Urothelium cell line (cell line): ENCODE data around the gene GIMAP7.
"Not testable (repeated sequence)": the region's sequence is repeated elsewhere in the genome, so short reads cannot be mapped to it uniquely, and the experiment has no call there.

Experiments
- DNase-seq: peaks from one replicate; pipeline ENCODE4 v3.0.0; 2011; ENCODE audit warnings: low spot score, mixed read lengths
- FAIRE-seq: peaks from 2 replicates; lab custom pipeline; 2011; peaks lifted over from hg19 to GRCh38; lab: Jason Lieb, UNC

GIMAP7 gene

DNA sequence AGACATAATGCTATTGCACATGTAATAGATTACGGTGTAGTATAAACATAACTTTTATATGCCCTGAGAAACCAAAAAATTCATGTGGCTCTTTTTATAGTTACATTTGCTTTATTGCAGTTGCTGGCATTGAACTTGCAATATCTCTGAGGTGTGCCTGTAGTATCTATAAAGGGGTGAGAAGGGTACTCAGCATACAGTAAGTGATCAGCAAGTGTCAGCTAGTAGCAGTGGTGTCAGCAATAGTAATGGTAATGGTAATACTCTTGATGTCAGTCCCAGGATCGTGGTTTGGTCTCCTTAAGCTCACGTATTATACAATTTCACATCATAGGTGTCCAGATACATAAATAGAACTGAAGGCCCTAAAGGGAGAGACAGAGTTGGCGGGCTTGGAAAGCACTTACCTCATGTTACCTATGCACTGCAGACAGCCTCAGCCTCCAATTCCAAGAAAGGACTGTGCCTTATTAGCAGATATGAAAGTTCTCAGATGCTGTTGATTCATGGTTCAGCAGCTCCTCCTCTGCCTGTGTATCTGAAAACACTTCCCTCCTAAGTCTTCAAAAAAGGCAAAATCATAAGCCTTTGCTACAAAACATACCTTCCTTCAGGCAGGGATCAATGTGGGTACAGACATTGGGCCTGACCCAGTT, 6.6 kb upstream of the GIMAP7 start:
- FAIRE-seq (no peak), DNase-seq (no peak)

DNA sequence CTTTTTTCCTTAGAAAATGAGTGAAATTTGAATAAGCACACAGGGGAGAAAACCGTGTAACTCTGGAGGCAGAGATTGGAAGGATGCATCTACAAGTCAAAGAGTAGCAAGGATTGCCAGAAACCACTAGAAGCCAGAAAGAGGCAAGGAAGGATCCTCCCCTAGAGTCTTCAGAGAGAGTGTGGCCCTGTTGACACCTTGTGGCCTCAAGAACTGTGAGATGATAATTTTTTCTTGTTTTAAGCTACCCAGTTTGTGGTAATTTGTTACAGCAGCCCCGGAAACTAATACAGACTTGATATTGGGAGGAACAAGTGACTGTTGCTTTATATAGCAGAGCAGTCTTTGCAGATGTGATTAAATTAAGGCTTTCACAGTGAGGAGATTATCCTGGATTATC, 3.6 kb upstream of the GIMAP7 start:
- DNase-seq (no peak), FAIRE-seq (no peak)

DNA sequence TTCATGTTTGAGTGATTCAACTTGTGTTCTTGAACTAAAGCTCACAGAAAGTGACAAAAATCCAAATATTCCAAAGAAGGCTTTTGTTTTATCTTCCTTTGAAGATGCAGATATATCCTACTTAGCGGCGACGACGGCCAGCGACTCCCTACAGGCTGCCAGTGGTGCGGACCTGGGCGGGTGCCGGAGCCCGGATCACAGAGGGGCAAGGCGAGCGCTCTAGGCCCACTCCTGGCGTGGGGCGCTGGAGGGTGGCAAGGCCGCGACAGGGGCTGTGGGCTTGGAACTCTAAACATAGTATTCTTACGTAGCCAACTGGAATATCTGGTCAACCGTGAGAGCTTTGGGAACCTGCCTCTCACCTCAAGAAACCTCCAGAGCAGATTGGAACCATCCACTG, 914 bp upstream of the GIMAP7 start:
- FAIRE-seq (no peak), DNase-seq (no peak)

DNA sequence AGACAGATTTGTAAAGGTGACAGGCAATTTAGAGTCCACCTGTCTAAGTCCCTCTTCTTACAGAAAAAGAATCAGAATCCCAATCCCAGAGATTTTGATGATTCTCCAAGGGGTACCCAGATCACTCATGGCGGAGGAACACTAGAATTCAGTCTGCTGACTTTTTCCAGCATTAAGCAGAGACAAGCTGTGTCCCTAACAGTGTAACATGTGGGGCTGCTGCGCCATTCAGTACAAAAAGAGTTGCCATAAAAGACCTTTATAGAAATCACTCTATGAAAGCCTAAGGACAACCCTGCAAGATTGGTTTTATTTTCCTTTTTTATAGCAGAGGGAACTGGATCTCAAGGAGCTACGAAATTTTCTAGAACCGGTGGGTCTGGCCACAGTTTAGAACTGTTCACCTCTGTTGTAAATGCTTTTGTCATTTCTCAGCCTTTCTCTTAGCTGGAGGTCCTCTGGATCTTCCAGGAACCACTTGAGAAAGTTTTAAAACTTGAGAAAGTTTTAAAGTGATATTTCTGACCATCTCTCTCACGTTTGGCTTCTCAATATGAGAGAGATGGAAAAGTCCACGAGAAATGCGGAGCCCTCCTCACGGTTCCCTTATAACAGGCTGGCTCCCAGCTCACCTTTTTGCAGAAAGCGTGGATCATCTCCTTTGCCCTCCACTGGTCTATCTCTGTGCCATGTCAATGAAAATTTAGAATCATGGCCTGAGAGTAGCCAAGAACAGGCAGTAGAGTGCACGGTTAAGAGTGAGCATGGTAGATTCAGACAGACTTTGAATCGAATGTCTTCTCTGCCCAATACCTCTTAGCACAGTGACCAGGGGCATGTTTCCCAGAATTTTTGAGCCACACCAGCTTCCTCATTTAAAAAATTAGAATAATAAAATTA, 826 bp downstream of the GIMAP7 start:
- no peak for FAIRE-seq
- no peak for DNase-seq

DNA sequence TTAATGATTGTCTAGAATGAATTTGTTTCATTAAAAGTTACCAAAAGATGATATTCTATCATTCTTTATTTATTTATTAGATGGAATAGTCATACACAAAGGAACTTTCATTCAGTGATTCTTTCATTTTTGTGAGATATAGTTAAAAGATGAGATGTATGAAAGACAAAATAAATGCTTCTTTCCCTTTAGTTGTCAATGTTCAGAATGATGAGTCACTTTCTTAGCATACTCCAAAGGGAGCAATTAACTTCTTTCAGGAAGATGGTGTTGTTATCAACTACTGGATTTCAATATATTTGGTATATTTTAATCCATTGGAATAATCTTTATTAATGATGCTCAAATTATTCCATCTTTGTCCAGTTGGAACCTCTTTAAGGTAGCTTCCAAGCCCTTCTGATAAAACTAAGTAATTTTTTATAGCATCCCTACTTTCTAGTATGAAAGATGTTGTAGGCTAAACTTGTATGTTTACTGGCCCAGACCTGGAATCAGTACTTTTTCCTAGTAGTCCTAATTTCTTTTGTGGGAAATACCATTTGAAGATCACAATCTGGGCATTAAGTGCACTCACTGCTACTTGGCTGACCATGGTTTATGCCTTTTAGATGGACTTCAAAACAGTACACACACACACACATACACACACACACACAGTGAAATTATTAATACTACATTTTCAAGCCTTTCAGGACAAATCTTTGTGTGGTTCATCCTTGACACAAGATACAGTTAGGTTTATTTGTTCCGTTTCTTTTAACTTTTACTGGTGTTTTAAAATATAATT, 2.5 kb downstream of the GIMAP7 start:
- DNase-seq (no peak), FAIRE-seq (no peak)

DNA sequence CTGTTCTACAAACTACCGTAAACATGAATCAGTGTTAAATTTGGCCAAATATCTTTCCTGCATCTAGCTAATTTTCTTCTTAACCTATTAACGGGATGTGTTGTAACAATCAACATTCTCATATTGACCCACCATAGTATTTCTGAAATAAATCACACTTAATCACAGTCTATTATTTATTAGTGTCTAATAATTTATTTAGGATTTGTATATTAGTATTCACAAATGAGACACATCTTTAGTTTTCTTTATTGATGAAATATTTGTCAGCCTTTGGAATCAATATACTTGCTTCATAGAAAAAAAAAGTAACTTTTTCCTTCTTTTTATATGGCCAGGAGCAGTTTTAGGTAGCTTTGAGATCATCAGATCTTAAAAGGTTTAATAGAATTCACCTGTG, 4.6 kb downstream of the GIMAP7 start:
- DNase-seq, result no peak
- FAIRE-seq, result no peak

DNA sequence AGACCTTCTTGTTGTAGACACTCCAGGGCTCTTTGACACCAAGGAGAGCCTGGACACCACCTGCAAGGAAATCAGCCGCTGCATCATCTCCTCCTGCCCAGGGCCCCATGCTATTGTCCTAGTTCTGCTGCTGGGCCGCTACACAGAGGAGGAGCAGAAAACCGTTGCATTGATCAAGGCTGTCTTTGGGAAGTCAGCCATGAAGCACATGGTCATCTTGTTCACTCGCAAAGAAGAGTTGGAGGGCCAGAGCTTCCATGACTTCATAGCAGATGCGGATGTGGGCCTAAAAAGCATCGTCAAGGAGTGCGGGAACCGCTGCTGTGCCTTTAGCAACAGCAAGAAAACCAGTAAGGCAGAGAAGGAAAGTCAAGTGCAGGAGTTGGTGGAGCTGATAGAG, 5.5 kb downstream of the GIMAP7 start:
- DNase-seq (no peak), FAIRE-seq (no peak)

DNA sequence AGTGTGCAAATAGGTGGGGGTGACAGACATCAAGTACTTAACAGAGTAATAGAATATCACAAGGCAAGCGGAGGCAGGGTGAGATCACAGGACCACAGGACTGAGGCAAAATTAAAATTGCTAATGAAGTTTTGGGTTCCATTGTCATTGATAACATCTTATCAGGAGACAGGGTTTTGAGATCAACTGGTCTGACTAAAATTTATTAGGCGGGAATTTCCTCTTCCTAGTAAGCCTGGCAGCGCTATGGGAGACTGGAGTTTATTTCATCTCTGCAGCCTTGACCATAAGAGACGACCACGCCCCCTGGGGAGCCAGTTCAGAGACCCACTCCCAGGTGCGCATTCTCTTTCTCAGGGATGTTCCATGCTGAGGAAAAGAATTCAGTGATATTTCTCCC, 8.3 kb downstream of the GIMAP7 start:
- not testable (repeated sequence) for FAIRE-seq, DNase-seq

DNA sequence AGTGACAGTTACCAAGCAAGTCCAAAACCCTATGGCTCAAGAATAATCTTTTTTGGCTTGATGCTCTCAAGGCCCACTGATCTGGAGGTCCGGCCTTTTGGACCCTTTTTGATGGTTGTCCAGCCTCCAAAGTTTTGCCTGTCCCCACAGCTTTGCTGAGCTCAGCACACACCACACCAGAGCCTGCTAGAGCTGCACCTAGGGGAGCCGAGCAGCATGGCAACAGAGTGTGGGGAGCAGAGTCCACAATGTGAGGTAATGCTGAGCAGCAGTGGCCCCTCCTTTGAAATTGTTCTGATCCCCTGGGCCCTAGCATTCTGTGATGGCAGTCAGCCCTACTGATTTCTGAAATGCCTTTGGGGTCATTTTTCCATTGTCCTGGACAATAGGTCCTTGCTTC, 9.3 kb downstream of the GIMAP7 start:
- DNase-seq (no peak), FAIRE-seq (no peak)

DNA sequence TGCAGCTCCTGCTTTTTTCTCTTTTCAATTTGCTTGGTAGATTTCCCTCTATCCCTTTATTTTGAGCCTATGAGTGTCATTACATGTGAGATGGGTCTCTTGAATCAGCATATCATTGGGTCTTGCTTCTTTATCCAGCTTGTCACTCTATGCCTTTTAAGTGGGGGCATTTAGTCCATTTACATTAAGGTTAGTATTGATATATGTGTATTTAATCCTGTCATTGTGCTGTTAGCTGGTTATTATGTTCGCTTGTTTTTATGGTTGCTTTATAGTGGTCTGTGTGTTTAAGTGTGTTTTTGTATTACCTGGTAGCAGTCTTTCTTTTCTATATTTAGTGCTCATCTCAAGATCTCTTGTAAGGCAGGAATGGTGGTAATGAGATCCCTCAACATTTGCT, 17.0 kb downstream of the GIMAP7 start:
- no peak for FAIRE-seq
- DNase-seq, result no peak

DNA sequence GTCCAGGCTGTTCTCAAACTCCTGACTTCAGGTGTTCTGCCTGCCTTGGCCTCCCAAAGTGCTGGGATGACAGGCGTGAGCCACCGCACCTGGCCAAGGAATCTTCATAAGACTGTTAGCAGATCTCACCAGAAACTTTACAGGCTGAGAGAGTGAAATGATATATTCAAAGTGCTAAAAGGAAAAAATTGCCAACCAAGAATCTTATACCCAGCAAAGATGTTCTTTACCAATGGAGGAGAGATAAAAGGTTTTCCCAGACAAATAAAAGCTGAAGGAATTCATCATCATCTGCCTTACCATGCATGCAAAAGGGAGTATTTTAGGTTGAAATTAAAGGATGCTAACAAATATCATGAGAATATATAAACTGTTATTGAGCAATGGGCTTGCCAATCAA, 23.6 kb downstream of the GIMAP7 start:
- no peak for DNase-seq
- no peak for FAIRE-seq

DNA sequence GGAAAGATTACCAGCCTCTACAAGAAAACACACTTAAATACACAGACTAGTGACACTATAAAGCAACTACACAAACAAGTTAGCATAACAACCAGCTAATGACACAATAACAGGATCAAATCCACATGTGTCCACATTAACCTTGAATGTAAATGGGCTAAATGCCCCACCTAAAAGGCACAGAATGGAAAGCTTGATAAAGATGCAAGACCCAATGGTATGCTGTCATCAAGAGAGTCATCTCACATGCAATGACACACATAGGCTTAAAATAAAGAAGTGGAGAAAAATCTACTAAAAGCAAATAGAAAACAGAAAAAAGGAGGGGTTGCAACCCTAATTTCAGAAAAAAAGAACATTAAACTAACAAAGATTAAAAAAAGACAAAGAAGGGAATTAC, 38.5 kb downstream of the GIMAP7 start:
- no peak for DNase-seq

DNA sequence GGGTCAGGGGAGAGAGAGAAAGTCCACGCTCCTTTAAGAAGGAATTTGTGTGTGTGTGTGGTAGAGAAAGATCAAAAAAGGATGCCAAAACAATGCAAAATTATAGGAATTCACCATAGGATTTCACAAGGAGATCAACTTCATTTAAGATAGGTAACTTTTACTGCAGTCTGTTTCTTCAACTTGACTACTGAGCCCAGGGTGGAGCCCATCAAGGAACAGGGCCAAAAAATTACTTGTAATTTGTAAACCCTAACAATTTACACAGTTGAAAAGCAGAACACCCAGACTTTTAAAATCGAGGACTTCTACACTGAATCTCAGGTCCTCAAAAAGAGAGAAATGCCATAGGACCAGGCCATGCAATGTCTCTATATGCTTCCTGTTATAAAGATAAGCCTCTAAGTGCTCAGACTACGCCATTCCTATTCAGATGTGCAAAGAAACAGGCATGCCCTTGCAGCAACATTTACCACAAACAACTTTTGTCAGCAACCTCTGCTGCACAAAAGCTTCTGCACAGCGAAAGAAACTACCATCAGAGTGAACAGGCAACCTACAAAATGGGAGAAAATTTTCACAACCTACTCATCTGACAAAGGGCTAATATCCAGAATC, 42.0 kb downstream of the GIMAP7 start:
- FAIRE-seq, result no peak
- no peak for DNase-seq

More for the DNA sequence above, 38.5 kb downstream of the GIMAP7 start:
- no peak for FAIRE-seq

DNA sequence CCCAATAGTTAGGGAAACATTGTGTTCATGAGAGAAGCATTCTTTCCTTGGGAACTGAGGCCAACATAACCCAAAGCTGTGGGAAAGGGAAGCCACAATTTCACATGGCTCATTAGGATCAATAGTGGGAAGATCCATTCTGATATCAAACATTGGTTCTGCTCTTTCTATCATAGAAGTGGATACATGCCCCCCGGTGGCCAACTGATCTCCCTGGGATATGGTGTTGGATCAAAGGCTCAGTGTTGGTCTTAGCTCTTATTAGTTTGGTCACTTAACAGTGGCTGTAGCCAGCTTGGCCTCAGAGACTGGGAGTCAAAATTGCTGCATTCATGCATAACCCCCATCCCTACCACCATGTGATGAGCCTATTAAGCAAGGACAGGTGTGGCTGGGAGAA, 45.8 kb downstream of the GIMAP7 start:
- DNase-seq (no peak), FAIRE-seq (no peak)

DNA sequence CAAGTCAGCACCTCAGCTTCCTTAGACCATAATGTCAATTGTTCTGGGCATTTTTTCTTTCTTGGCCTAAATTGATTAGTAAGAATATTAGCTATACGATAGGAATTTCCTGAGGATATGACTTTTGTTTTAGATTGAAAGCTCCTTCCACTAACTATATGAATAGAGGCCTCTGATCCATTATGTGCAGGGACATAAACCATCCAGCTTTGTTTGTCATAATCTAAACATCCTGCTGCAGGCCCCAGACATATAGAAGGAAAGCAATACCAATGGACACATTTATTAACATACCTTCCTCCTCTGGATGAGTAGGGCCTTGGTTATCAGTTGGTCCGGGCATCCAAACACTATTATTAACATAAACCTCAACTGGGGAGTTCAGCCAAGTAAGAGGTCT, 48.2 kb downstream of the GIMAP7 start:
- DNase-seq, result no peak
- FAIRE-seq, result no peak

DNA sequence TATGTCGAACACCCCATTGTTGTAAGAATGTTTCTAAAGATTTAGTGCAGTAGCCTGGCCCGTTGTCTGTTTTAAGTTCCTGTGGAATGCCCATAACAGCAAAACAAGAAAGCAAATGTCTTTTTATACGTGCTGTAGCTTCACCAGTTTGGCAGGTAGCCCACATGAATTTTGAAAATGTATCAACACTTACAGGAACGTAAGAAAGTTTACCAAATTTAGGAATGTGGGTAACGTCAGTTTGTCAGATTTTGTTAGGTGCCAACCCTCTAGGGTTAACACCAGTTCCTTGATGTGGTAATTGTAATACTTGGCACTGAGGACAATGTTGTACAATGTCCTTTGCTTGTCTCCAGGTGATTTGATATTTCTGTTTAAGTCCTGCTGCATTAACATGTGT, 49.3 kb downstream of the GIMAP7 start:
- DNase-seq (no peak), FAIRE-seq (no peak)

DNA sequence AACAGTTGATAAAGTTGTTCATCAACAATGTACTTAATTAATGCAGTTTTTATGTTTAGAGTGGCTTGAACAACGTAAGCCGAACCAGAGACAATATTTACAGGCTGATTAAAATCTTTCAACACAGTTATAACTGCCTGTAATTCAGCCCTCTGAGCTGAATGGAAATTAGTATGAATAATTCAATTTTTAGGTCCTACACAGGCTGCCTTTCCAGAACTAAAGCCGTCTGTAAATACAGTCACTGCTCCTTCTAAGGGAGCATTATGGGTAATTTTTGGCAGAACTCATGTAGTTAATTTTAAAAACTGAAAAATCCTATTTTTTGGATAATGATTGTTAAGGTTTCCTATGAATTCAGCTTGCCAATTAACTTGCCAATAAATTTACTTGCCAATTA, 49.9 kb downstream of the GIMAP7 start:
- DNase-seq, result no peak
- no peak for FAIRE-seq

DNA sequence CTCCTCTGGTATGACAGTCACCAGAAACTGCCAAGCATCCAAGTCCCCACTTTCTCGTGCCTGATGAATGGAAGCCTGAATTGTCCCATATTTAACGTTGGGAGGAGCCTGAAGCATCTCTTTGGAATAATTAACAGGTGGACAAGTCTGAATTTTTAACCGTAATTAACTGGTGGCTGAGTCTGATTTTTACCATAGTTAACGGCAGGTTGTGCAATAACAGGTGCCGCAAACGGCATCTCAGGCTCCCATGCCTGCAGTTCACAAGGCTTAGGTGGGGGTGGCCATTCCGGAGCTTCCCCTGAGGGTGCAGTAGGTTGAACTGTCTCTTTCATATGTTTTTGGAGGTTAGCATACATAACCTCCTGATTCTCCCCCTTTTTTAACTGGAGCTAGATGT, 50.6 kb downstream of the GIMAP7 start:
- no peak for DNase-seq
- no peak for FAIRE-seq

DNA sequence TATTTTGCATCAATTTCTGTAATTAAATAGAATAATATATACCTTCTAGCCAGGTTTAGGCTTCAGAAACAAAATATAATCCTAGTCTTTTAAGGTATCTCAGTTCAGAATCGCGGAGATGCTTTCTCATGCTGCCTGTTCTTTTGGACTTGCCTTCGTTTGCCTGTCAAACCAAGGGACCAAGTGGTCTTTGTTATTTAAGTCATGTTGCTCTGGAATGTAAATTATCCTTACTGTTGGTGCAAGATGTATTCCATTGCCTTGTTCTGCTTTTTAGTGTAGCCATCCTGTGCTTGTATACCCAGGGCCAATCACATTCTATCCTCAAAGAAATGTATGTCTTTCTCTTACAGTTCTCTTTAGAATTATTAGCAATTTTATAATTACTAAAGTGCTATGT, 51.5 kb downstream of the GIMAP7 start:
- DNase-seq, result no peak

DNA sequence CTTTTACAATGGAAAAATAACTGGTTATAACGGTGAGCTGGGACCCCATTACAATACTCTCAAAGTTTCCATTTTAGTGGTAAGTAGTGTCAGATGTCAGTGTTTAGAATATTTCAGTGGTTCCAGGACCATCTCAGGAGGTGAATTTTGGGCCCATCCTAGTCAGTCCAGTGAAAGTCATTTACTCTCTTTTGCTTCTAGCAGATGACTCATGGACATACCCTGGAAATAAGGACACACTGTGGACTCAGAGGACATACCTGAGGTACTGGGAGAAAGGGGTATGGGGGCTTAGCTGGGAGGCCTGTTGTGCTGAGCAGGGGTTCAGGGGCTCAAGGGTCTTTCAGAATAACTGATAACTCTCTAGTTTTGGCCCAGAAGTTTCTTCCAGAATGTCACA, 51.9 kb downstream of the GIMAP7 start:
- DNase-seq (no peak), FAIRE-seq (no peak)

More for the DNA sequence above, 51.5 kb downstream of the GIMAP7 start:
- no peak for FAIRE-seq

DNA sequence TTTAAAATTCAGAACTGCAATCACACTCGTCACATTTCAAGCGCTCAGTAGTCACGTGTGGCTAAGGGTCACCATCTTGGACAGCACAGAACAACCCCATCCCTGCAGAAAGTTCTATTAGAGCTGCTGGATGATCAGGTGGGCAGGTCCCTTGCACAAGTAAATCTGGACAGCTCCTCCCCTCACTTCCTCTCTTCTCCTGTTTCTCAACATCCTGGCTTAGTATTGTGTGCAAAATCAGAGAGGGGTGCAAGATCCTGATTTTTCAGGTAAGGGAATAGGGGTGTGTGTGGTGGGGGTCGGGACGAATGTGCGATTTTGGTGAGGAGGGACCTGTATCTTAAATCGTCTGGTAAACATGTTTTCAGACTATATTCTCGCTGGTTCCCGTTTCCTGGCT, 52.5 kb downstream of the GIMAP7 start, which contains the start of gene GIMAP4:
TSS of gene GIMAP4 (plus strand) at position 222 of the 400 bp plus-strand sequence. CDS start 2,512 bp downstream, outside the sequence.
- DNase-seq (no peak), FAIRE-seq (no peak)
